HG03064 (cell line): ENCODE data around the gene RPS6KA5.
"Not testable (repeated sequence)": the region's sequence is repeated elsewhere in the genome, so short reads cannot be mapped to it uniquely, and the experiment has no call there.

Experiments
- ATAC-seq: cut with Tn5 transposase; IDR thresholded peaks from one replicate; pipeline ENCODE4 v1.9.1; 2021; ENCODE audit warnings: low read depth; ENCODE audit not compliant: unreplicated experiment

Gene RPS6KA5

DNA sequence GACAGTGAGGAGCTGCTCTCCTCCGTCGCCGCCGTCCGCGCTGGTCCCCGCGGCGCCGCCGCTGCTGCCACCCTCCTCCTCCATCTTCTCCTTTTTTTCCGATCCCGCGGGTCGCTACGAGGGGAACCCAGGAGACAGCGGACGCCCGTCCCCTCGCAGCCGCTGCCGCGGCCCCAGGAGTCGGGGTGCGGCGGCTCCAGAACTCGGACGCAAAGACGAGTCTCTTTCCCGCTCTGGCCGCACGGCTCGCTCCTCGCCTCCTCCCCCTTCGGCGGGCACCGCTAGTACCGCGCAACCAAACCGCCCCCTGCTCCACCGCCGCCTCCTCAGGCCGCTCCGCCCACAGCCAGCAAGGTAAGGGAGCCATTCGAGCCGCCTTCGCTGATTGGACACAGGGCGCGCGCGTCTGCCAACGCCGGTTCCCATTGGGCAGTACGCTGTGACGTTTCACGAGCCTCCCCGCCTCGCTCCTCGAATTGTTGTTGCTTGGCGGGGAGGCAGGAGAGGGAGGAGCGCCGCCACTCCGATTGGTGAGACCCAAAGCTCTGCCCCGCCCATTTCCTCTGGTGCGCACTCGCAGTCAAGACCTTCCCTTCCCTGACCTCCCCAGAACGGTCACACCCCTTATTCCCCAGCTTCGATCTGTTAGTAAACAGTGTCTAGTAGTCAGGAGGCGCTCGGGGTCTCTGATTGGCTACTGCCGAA is at the start of gene RPS6KA5:
RPS6KA5 (minus strand) TSS at position 291 of the 705 bp plus-strand sequence; CDS start at position 84, 207 bp downstream.
- ATAC-seq: peak; percentile 87

DNA sequence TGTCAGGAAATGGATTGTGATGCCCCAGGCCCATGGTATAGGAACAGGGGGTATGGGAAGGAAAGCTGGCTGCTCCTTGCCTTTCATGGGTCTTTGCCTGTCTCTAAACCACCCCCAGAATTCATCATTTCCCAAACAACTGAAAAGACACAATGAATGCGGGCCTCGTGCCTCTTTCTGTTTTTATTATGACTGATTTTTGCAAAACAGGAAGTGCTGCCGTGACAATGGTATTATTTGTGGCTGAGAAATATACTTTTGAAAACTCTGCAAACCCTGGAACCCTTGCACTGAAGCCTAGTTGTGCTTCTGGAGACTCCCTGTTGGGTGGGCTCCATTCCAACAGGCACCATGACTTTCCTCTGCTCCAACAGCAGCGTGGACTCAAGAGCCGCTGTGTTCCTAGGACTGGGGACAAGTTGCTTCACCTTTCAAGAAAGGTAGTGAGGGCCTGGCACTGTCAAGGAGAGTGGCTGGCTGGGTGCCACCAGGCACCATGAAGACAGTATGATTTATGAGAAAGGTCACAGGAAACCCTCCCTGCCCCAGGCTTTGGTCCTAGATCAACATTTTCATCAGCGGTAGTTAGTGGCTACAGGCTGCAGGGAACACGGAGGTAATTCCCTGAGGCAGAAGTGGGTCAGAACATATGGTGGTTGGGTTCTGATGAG is 48.6 kb upstream of the RPS6KA5 start:
- no peak for ATAC-seq

DNA sequence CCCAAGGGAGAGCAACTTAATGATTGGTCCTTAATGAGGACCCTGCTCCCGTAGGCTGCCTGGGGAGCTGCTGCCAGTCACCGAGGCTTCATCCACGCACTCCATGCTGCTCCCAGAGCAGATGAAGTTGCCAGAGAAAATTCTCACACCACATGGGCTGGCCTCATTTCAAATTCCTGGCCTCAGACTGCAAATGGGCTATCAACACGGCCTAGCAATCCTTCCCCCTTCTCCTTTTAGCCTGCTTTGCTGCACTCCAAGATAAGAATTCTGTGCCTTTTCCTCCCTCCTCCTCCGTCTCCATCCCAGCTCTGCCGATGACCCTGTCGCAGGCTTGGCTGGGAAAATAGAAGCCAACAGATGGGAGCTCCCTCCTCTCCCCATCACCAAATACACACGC is 42.7 kb upstream of the RPS6KA5 start:
- no peak for ATAC-seq

DNA sequence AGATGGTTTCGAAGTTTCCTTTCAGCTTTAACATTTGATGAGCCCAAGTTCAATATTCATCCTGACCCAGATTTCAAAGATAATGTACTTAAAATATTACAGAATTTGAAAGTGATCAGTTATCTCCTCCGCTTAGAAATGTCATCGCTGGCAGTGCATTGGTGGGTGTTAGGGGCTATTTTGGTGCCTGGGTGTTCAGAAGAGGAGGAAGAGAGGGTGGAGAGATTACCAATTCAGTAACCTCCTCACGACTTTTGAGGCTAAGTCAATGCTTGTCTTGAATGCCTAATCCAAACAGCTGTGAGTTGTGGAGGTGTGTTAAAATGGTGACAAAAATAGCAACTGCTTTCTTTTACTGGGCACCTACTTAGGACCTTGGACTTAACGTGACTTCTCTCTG is 39.7 kb upstream of the RPS6KA5 start:
- no peak for ATAC-seq

DNA sequence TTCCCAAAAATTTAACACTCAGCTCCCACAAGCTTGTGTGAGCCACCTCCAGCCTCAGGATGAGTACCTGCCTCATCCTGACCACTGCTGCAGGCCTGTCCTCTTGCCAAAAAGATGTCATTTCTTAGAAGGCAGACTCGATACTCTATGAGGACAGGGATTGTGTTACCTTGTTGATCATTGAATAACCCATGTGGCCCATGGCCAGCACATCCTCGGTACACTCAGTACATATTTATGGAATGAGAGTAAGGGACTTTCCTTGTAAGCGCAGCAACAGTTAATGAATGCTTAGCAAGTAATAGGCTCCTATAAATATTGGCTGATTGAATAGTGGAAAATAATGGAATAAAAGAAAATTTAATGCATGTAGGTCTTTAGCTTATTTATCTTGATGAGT is 38.1 kb upstream of the RPS6KA5 start:
- ATAC-seq: no peak

DNA sequence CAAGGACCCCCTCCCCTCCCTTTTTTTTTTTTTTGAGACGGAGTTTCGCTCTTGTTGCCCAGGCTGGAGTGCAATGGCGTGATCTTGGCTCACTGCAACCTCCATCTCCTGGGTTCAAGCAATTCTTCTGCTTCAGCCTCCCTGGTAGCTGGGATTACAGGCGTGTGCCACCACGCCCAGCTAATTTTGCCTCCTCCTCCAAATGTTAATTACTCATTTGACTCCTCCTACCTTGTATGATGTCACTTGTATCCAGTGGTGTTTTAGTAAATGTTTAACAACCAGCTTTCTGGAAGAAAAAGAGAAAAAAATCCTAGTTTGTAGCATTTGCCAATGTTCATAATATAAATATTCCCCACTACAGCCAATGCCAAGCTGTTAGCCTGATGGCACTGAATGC is 37.2 kb upstream of the RPS6KA5 start:
- not testable (repeated sequence) for ATAC-seq

DNA sequence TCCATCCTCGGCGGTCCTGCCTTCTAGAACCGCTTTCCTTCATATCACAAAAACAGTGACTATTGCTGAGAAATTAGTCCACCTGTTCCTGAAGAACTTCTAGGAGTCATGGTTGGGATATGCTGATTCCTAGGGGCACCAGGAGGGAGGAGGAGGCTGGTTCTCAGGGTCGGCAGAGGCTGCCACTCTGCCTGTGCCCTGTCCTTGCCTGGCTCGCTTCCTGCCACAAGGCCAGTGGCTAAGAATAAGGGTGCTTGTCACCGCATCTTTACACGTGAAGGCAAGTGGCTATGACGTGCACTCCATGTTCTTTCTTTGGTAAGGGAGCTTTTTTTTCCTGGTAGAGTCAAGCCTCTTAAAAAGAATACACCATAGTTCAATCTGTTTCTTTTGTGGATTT is 34.7 kb upstream of the RPS6KA5 start:
- ATAC-seq: no peak

DNA sequence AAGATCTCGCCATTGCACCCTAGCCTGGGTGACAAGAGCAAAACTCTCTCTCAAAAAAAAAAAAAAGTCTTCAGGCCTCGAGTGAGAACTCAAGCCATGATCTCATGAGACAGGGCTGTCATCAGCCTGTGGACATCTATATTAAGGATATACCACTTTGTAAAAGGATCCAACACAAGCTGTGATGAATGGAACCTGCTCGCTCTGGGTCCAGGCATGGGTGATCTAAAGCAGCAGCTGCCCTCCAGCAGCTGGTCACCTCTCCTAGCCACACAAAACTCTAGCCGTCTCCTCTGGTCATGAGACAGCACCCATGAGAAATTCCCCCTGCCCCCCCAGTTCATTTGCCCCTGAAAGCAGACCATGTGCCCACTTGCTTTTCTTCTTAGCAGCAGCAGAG is 34.3 kb upstream of the RPS6KA5 start:
- ATAC-seq: no peak

DNA sequence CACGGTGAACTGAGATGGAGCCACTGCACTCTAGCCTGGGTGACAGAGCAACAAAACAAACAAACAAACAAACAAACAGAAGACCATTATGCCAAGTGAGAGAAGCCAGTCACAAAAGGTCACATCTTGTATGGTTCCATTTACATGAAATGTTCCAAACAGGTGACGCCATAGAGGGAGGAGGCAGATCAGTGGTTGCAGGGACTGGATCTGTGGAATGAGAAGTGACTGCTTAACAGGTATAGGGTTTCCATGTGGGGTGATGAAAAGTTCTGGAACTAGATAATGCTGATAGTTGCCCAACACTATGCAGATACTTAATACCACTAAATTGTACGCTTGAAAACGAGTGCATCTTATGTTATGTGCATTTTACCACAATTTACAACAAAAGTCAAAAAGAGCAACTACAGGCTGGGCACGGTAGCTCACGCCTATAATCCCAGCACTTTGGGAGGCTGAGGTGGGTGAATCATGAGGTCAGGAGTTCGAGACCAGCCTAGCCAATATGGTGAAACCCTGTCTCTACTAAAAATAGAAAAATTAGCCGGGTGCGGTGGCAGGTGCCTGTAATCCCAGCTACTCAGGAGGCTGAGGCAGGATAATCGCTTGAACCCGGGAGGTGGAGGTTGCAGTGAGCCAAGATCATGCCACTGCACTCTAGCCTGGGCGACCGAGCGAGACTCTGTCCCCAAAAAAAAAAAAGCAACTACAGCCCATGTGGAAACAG is 33.5 kb upstream of the RPS6KA5 start:
- ATAC-seq: not testable (repeated sequence)

DNA sequence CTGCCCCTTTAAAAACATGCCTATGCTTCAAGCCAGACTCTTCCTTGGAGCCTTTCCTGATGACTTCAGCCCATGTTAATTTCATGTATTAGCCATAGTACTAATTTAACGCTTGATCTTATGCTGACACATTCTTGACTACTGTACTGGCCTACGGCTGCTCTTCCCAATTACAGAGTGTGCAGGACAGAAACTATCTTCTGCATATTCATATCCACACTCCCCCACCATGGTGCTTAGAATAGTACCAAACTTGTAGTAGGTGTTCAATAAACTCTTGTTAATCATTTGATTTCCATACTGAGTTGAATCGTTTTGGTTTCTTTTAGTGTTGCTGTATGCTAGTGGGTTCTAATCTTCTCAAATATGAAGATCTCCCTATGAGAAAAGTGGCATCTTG is 31.6 kb upstream of the RPS6KA5 start:
- ATAC-seq: no peak

DNA sequence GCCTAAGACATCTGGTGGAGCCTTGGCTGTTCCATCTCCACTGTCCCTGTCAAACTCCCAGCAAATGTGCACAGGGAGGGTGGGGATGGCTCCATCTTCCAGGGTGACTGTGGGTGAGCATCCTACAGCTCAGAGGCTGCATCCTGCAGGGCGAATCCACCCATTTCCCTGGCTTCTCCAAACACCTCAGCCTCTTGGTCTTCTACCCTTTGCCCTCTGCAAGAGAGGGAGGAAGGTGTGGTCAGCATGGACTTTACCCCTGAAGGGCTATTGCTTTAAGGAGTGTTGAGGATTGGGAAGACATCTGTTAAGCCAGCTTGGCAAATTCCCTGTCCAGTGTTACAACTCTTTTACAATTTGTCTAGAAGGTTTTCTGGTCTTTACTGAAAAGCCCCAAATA is 30.3 kb upstream of the RPS6KA5 start:
- ATAC-seq: no peak

DNA sequence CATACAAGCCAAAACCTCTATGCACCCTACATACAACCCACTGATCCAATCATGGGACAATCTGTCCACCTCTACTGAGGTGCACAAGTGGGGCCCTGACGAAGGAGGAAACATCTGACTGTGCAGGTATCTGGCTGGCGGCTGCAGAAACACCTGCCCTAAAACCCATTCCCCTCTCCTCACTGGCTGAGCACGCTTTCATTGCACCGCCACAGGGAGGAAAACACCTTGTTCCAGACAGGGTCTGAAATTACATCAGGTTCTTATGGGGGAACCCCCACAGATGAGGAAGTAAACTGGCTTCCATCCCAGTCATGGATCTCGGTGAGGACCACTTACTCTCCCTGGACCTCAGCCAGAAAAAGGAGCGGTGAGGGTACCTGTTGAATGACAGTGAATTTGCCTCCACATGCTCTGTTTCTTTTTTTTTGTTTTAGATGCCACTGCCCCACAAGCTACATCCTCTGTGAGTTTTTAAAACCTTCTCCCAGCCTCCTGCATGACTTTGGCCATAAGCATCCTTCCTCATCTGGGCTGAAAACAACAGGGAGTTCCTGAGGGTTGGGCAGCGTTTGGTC is 29.6 kb upstream of the RPS6KA5 start:
- no peak for ATAC-seq

DNA sequence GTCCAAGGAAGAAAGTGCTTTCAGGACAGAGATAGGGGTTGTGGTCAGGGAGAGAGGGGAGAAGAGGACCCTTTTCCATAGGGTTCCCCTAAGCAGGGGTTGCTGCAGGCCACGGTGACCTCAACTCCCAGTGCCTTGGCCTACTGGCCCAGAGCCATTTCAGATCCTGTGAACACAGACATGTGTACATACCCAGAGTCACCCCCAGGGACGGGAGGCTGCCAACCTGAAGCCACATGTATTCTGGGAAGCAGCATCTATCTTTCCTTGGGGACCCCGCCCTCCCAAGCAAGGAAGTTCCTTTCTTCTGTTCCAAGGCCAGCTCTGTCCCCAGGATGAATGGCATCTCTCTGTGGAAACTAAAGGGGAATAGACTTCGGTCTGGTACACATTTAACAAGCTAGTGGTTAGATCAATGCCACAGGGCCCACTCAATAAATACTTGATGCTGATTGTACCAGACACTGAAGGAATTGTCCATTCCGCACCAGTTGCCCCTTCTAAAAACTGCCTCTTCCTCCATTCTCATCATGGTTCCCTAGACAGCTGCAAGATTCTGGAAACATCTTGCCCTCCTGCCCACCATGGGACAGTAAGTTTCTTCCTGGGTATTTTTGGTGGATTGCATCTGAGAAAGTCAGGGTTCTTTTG is 28.3 kb upstream of the RPS6KA5 start:
- no peak for ATAC-seq

DNA sequence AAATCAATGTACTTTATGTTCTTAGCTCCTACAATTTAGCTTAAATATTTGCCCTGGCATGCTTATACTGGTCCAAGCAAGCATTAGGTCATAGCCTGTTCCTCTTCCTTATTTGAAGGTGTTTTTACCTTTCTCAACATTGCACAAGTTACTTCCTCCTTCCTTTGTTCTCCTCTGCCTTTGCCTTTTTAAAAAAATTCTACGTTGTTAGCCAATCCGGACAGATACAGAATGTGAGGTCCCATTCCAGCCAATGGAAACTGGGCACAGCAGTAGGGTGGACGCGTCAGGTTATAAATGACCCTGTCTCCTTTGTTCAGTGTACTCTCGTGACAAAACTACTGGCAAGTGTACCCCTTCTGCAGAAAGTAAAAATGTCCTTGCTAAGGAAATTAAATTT is 27.0 kb upstream of the RPS6KA5 start:
- ATAC-seq: not testable (repeated sequence)

DNA sequence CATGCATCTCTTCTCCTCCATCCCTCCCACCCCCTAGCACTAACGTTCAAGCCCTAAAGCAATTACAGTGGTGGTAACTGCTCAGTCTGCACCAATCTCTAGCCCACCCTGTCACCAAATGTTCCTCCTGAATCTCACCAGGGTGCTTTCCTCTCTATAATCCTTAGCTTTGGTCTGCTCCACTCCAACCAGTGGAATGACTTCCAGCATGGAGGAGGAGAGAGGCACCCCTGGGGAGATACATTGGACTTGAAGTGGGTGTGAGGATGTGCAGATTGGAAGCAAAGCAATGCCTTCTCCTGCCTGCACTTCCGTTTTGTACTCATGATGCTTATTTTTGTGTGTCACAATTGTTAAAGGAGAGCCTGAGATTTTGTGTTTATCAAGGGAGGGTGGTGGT is 24.1 kb upstream of the RPS6KA5 start:
- ATAC-seq: no peak

DNA sequence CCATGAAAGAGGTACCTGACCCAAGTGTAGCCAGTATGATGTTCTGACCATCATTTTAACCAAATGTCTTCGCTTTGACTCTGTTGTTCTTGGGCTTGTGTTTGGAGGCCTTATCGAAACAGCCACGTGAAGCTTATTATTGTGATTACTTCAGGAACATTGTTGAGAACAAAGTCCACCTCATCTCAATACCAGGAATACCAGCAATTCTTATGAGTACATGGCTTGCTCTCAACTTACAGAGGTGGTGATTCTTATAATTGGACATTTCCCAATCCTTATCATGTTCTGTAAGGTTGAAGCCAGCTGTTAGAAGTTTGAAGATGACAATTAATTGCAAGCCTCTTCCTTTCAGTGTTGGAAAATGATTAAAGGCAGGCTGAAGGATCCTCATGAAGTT is 21.8 kb upstream of the RPS6KA5 start:
- no peak for ATAC-seq

DNA sequence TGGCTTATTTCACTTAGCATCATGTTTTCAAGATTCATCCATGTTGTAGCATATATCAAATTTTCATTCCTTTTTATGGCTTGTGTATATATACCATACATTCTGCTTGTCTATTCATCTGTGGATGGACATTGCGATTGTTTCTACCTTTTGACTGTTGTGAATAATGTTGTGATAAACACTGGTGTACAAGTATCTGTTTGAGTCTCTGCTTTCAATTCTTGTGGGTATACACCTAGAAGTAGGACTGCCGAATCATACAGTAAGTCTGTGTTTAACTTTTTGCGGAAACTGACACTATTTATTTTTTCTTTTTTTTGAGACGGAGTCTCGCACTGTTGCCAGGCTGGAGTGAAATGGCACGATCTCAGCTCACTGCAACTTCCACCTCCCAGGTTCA is 19.6 kb upstream of the RPS6KA5 start:
- no peak for ATAC-seq

DNA sequence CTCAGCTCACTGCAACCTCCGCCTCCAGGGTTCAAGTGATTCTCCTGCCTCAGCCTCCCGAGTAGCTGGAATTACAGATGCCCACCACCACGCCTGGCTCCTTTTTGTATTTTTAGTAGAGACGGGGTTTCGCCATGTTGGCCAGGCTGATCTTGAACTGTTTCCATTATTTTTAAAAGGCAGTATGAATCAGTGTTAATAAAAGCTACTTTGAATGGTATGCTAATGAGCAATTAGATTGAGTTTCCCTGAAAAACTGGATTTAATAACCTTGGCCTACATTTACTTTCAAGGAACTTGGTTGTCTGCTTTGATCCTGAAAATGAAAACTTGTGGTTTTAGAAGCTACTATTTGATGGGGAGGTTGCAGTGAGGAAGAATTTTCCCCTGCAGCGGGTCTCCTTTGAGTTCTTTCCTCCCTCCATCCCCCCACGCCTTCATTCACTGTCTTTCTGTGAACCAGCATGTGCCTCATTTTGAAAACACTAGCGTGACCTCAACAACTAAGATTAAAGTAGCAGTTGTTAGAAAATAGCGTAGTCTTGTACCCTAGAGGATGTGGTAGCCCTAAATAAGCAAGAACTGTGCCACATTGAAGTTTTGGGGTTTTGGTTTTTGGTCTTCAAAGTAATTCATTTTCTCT is 17.8 kb upstream of the RPS6KA5 start:
- no peak for ATAC-seq

DNA sequence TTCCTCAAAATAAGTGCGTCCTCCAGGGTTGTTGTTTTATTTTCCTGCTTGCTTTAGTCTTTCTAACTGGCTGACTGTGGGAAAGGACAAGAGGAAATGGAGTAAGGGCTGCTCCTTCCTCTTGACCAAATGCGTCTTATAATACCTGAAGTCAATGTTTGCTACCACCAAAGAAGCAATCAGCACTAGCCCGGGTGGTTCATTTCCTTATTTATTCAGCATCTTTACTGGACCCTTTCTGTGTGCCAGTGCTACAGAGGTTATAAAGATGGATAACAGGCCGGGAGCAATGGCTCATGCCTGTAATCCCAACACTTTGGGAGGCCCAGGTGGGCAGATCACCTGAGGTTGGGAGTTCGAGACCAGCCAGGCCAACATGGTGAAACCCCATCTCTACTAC is 15.1 kb upstream of the RPS6KA5 start:
- ATAC-seq: no peak

DNA sequence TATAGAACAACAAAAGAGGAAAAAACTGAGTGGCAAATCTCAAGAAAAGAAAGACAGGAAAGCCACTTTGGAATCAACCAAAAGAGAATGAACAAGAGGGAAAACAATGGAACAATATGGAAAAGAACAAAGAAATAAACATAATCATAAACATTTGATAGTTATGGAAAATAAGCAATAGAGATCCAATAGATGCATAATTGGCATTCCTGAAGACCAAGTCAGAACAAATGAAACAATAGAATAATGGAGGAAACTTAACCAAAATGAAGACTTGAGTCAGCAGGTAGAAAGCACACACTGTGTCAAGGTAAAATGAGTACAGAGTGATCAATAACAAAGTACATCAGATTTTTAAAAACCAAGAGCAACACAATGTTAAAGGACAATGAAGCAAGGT is 10.1 kb upstream of the RPS6KA5 start:
- no peak for ATAC-seq
